Body of pancreas (tissue), 4 donors: ENCODE measurements around the gene HOXB4. TPM values are rescaled to one million over a fixed set of nuclear protein-coding genes. Genes with fewer than 3 reads are reported as not detected.

ENCODE experiments used
- ATAC-seq: fragments of 150-250 bp; one replicate; pipeline ENCODE4 v1.9.1; 2016
- DNase-seq, 4 donors: peaks; one replicate each; pipeline ENCODE4 v3.0.0-alpha.2; 2019
- H3K27ac ChIP-seq, 4 donors: fragments of 200-600 bp; sonication (generic); 1 replicate in 3 of 4; 2 replicates in 1 of 4; pipeline versions ENCODE4 v1.5.1 to v1.6.1; 2016 to 2019; ENCODE audit warnings: mild to moderate bottlenecking in 1 of 4, mixed read lengths in 1 of 4, moderate library complexity in 1 of 4
- H3K27me3 ChIP-seq, 2 donors: fragments of 200-600 bp; sonication (generic); one replicate each; pipeline ENCODE4 v1.6.0; 2016; ENCODE audit warnings: mild to moderate bottlenecking in 1 of 2
- H3K36me3 ChIP-seq, 2 donors: fragments of 200-600 bp; sonication (generic); replicated peaks in 1 of 2; 2 replicates each; pipeline ENCODE4 v1.5.1; 2016; ENCODE audit warnings: low read depth in 2 of 2; ENCODE audit not compliant: insufficient read depth in 1 of 2
- H3K4me1 ChIP-seq: fragments of 200-600 bp; sonication (generic); one replicate; pipeline ENCODE4 v1.6.0; 2016
- H3K4me3 ChIP-seq, 2 donors: fragments of 200-600 bp; sonication (generic); 1 replicate in 1 of 2; 2 replicates in 1 of 2; pipeline ENCODE4 v1.5.1; 2016 to 2019
- H3K9me3 ChIP-seq, 3 donors: fragments of 200-600 bp; sonication (generic); 1 replicate in 2 of 3; 2 replicates in 1 of 3; pipeline ENCODE4 v1.5.1; 2016
- CTCF ChIP-seq, 7 experiments: fragments of 450-650 bp in 4 of 7; fragments of 200-600 bp in 3 of 7; sonication (generic) in 3 of 7; IDR thresholded peaks; one replicate each; pipeline ENCODE4 v1.5.1; 2016 to 2019; ENCODE audit warnings: antibody characterized with exemption in 7 of 7
- POLR2A ChIP-seq, 3 donors: fragments of 450-650 bp; IDR thresholded peaks; one replicate each; pipeline ENCODE4 v1.6.1; 2016; ENCODE audit warnings: antibody characterized with exemption in 3 of 3, mild to moderate bottlenecking in 2 of 3
- WGBS, 2 donors: methylation state at CpG; one replicate each; pipeline ENCODE4 v1.1.5; 2017; 5-methylcytosine and 5-hydroxymethylcytosine counted together
- intact Hi-C: fragments of 100-400 bp; cut with DNase I; formaldehyde crosslinking; loops from one replicate; pipeline ENCODE4 v1.15.1; 2023
- total RNA-seq, 2 donors: library from RNA; depleted of rRNA; stranded (reverse); fragments of >200 nt; gene quantifications; one replicate each; pipeline ENCODE4 v1.1.0, GENCODE V29; 2016

Gene HOXB4
- 1 to 10 TPM in 1 of 2 donors, under 1 TPM in 1; 0.26 to 2.3 TPM for total RNA-seq

DNA sequence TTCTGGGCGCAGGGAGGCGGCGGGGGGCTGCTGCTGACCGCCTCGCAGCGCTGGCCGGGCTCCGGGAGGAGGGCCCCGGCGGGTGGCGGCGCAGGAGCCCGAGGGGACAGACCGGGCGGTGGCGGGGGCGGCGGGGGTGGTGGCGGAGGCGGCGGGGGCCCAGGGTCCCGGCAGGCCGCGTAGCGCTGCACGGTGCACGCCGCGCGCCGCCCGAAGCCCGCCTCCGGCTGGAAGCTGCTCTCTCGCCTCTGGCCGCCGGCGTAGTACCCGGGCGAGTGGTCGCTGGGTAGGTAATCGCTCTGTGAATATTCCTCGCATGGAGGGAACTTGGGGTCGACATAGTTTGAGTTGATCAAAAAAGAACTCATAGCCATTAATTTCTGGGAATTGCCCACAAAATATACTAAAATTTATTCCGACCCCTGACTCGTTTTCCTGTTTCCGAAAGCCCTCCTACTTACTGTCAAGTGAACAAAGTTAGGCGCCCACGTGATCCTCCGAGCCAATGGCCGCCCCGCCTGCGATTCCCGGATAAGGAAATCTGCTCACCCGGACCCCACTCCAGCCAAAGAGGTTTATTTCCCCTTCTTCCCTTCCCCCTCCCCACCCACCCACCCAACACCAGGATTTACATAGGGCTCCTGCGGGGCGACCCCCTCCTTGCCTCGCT, at the start of gene HOXB4:
HOXB4 (minus strand) TSS at position 405 of the 670 bp plus-strand sequence; CDS start at position 374, 31 bp downstream.
- 4 to 8% methylated on average over 15 to 45 of the region's 58 CpGs for WGBS, 2 donors
- DNase-seq (peak in 2 of 4 donors; percentile 50 to 65), ATAC-seq (no peak)
- Histone ChIP-seq H3K27me3 (peaks cover 0 to 65% of the 10 kb centered on the region in 2 donors), H3K4me3 (no peak within 1 kb of the TSS), H3K27ac (peak within 1 kb of the TSS in 3 of 4 donors; percentile 4 to 55 (median 50)), H3K36me3 (no peaks in the 10 kb centered on the region), H3K9me3 (no peaks in the 10 kb centered on the region), H3K4me1 (peaks cover 17% of the 10 kb centered on the region)
- intact Hi-C loops: no loop called here
- TF ChIP-seq CTCF (IDR thresholded peaks at IDR 0.05) (no peak), POLR2A (IDR thresholded peaks at IDR 0.05) (no peak)

DNA sequence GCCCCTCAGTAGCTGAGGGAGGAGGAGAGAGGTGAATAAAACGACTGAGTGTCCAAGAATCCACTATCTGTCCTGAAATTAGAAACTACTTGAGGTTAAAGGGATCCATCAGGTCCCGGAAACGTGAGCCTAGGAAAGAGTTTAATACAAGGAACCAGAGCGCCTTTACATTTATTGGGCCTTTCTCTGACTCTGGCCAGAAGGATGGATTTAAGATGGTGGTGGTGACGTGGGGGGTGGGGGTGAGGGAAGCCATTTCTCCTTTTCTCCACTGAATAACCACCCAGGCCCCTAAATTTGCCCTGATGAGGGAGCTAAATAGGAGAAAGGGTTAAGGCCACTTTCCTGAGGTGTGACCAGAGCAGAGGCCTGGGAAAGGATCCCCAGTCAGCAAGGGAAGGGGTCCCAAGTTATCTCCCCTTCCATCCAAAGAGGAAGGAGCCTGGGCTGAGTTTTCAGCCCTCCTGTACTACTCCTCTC, 49.0 kb upstream of the HOXB4 start:
- no peak overlapping the region for H3K27ac ChIP-seq
- peaks cover 0 to 77% of the 10 kb centered on the region in 2 donors for H3K27me3 ChIP-seq
- no peaks in the 10 kb centered on the region for H3K36me3 ChIP-seq
- TF ChIP-seq POLR2A (IDR thresholded peaks at IDR 0.05): no peak
- TF ChIP-seq CTCF (IDR thresholded peaks at IDR 0.05): no peak
- intact Hi-C loops: loop anchor here (10.0 kb wide), 1 partner anchor 472 kb away; no protein-coding TSS in a partner anchor
- DNase-seq: no peak
- no peaks in the 10 kb centered on the region for H3K9me3 ChIP-seq
- WGBS, 2 donors: 15 to 25% methylated on average over 5 of the region's 5 CpGs
- no peak for ATAC-seq
- H3K4me1 ChIP-seq: peaks cover 19% of the 10 kb centered on the region
- no peak overlapping the region for H3K4me3 ChIP-seq

GRCh38 chr17:48626245-48627117, 48.3 kb upstream of the HOXB4 start, which contains the start of gene HOXB9:
Gene HOXB9, minus strand, starts transcription at chr17:48626358. Its CDS starts 89 bp downstream, at chr17:48626269.
- no peaks in the 10 kb centered on the region for H3K9me3 ChIP-seq
- H3K4me1 ChIP-seq: peaks cover 19% of the 10 kb centered on the region
- ATAC-seq (no peak), DNase-seq (no peak)
- WGBS, 2 donors: 3 to 4% methylated on average over 23 to 49 of the region's 50 CpGs
- peaks cover 0 to 71% of the 10 kb centered on the region in 2 donors for H3K27me3 ChIP-seq
- TF ChIP-seq CTCF (IDR thresholded peaks at IDR 0.05) (no peak), POLR2A (IDR thresholded peaks at IDR 0.05) (no peak)
- H3K36me3 ChIP-seq: no peaks in the 10 kb centered on the region
- intact Hi-C loops: loop anchor here (10.0 kb wide), 1 partner anchor 472 kb away; no protein-coding TSS in a partner anchor
- no peak within 1 kb of the TSS for H3K27ac ChIP-seq
- H3K4me3 ChIP-seq: no peak within 1 kb of the TSS

- Histone ChIP-seq H3K4me1 (peaks cover 19% of the 10 kb centered on the region), H3K27me3 (peaks cover 0 to 66% of the 10 kb centered on the region in 2 donors), H3K27ac (no peak overlapping the region)
Observed at GRCh38 chr17:48625495-48626244, 47.5 kb upstream of the HOXB4 start.

More at GRCh38 chr17:48625495-48626244, 47.5 kb upstream of the HOXB4 start:
- 1% methylated on average over 32 to 69 of the region's 69 CpGs for WGBS, 2 donors
- DNase-seq (peak in 3 of 4 donors; percentile 13 to 39 (median 28)), ATAC-seq (peak; percentile 72)
- no peaks in the 10 kb centered on the region for H3K36me3 ChIP-seq
- H3K4me3 ChIP-seq: no peak overlapping the region
- TF ChIP-seq POLR2A (IDR thresholded peaks at IDR 0.05) (no peak), CTCF (IDR thresholded peaks at IDR 0.05) (no peak)
- H3K9me3 ChIP-seq: no peaks in the 10 kb centered on the region
- intact Hi-C loops: loop anchor here (10.0 kb wide), 1 partner anchor 471 kb away; no protein-coding TSS in a partner anchor
